Gastroesophageal sphincter (tissue), 4 donors: ENCODE results near the gene STXBP5L. TPM values are rescaled to one million over a fixed set of nuclear protein-coding genes. Genes with fewer than 3 reads are reported as not detected.

Experiments used
- ATAC-seq: fragments of 150-250 bp; one replicate; pipeline ENCODE4 v1.9.1; 2016; ENCODE audit warnings: mild to moderate bottlenecking, moderate library complexity
- H3K27ac ChIP-seq, 4 donors: fragments of 200-600 bp; sonication (generic) in 3 of 4; 1 replicate in 3 of 4; 2 replicates in 1 of 4; pipeline ENCODE4 v1.5.1; 2016 to 2019
- H3K27me3 ChIP-seq: fragments of 200-600 bp; sonication (generic); one replicate; pipeline ENCODE4 v1.5.1; 2019
- H3K36me3 ChIP-seq, 2 donors: fragments of 200-600 bp; sonication (generic); one replicate each; pipeline ENCODE4 v1.5.1; 2019; ENCODE audit warnings: control low read depth in 1 of 2
- H3K4me1 ChIP-seq, 3 donors: fragments of 200-600 bp; sonication (generic); 1 replicate in 2 of 3; 2 replicates in 1 of 3; pipeline ENCODE4 v1.5.1; 2016 to 2019; ENCODE audit warnings: control low read depth in 2 of 3
- H3K4me3 ChIP-seq, 2 donors: fragments of 200-600 bp; sonication (generic); one replicate each; pipeline ENCODE4 v1.5.1; 2019; ENCODE audit warnings: mild to moderate bottlenecking in 1 of 2, moderate library complexity in 1 of 2
- H3K9me3 ChIP-seq, 3 donors: fragments of 200-600 bp; sonication (generic); one replicate each; pipeline ENCODE4 v1.5.1; 2017 to 2019; ENCODE audit warnings: control low read depth in 2 of 3
- EP300 ChIP-seq: sonication (generic); formaldehyde crosslinking; IDR thresholded peaks from one replicate; pipeline ENCODE4 v1.6.1; 2017; ENCODE audit warnings: antibody characterized with exemption, mild to moderate bottlenecking
- POLR2A ChIP-seq, 2 donors: fragments of 450-650 bp; IDR thresholded peaks; one replicate each; pipeline ENCODE4 v1.6.1; 2017; ENCODE audit warnings: antibody characterized with exemption in 2 of 2, mild to moderate bottlenecking in 2 of 2, moderate library complexity in 1 of 2
- POLR2AphosphoS5 ChIP-seq: sonication (generic); formaldehyde crosslinking; IDR thresholded peaks from one replicate; pipeline ENCODE4 v1.6.1; 2017; ENCODE audit warnings: antibody characterized with exemption
- WGBS, 2 donors: methylation state at CpG; one replicate each; pipeline ENCODE4 v1.1.5; 2018; ENCODE audit warnings: low coverage in 1 of 2; 5-methylcytosine and 5-hydroxymethylcytosine counted together
- total RNA-seq, 4 donors: library from RNA; depleted of rRNA; stranded (reverse); fragments of >200 nt; gene quantifications; one replicate each; pipeline ENCODE4 v1.1.0, GENCODE V29; 2016
- TF ChIP-seq, protein P1 (sequence below), 4 experiments: fragments of 200-600 bp in 2 of 4; fragments of 450-650 bp in 2 of 4; sonication (generic) in 1 of 4; IDR thresholded peaks; one replicate each; pipeline ENCODE4 v1.5.1; 2017 to 2019; ENCODE audit warnings: antibody characterized with exemption in 4 of 4, mild to moderate bottlenecking in 2 of 4, moderate library complexity in 2 of 4

Gene STXBP5L
- total RNA-seq, 4 donors from 2014 or later = 0.15 to 2.0 (median 0.63) TPM

DNA sequence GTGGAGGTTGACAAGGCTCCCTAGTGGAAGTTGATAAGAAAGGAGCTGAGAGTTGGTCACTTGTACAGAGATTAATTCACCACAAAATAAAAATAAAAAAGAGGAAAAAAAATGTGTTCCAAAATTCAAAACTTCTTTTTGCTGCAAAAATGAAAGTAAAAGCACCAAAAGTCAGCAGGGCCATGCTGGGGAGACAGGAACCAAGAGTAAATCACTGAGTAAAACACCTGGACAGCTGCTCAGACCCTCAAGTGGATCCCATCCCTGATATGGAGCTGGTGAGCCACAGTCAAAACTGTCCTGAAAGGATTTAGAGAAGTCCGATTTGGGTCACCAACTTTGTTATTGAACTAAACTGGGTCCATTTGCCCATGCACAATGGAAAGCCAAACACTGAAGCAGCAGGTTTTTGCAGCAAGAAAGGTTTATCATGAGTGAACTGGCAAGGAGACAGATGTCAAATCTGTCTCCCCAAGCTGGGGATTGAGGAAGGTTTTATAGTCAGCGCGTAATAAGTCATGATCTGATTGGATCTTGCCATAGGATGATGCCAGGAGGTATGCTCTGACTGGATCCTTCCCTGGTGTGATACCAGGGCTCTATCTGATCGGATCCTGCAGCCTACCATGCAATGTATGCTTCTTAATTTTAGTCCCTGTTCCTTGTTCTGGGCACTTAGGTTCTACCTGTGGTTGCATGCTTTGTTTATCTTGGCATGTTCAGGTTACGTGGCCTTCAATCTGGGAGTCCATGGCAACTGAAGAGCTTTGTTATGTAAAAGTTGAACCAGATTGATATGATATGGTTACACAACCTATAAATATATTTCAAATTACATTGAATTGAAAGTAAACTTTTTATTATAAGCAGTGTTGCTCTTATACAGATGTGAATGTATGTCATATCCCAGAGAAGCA is 324.6 kb downstream of the STXBP5L start:
- Histone ChIP-seq H3K27ac (no peak overlapping the region), H3K36me3 (no peaks in the 10 kb centered on the region), H3K27me3 (no peaks in the 10 kb centered on the region), H3K9me3 (no peaks in the 10 kb centered on the region), H3K4me1 (no peaks in the 10 kb centered on the region), H3K4me3 (no peak overlapping the region)
- TF ChIP-seq EP300 (no peak), POLR2AphosphoS5 (no peak), POLR2A (IDR thresholded peaks at IDR 0.05) (no peak)
- TF ChIP-seq, protein P1, sequence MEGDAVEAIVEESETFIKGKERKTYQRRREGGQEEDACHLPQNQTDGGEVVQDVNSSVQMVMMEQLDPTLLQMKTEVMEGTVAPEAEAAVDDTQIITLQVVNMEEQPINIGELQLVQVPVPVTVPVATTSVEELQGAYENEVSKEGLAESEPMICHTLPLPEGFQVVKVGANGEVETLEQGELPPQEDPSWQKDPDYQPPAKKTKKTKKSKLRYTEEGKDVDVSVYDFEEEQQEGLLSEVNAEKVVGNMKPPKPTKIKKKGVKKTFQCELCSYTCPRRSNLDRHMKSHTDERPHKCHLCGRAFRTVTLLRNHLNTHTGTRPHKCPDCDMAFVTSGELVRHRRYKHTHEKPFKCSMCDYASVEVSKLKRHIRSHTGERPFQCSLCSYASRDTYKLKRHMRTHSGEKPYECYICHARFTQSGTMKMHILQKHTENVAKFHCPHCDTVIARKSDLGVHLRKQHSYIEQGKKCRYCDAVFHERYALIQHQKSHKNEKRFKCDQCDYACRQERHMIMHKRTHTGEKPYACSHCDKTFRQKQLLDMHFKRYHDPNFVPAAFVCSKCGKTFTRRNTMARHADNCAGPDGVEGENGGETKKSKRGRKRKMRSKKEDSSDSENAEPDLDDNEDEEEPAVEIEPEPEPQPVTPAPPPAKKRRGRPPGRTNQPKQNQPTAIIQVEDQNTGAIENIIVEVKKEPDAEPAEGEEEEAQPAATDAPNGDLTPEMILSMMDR (IDR thresholded peaks at IDR 0.05) = no peak
- no peak for ATAC-seq
- WGBS, 2 donors = 84 to 88% methylated on average over 5 of the region's 5 CpGs

DNA sequence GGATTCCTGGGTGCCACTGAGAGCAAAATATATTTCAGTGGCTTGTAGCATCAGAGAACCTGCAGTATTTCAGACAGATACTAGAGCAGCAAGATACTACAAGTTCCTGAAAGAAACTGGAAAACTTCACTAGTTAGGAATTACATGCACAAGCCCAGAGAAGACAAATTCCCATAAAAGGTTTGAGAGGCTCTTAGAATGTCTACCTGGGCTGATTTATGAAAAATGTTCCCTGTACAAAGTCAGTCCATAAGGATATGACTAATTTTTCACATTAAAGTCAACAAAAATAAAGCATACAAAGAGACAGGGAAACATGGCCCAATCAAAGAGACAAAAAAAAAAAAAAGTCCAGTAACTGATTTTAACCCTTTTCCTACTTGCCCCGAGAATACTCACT is 335.2 kb downstream of the STXBP5L start:
- H3K27ac ChIP-seq = no peak overlapping the region
- WGBS, 2 donors = 91 to 92% methylated on average over 1 of the region's 1 CpG

DNA sequence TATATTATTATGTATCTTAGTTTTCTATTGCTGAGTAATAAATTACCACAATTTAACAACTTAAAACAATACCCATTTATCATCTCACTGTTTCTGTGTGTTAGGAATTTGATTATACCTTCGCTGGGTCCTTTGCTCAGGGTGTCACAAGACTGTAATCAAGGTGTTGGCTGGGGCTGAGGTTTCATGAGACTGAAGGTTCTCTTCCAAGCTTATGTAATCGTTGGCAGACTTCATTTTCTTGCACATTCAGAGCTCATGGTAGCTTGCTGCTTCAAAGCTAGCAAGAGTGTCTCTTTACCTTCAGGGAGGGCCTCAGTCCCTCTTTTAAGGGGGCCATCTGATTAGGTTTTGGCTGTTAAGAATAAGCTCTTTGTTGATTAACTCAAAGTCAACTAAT is 344.7 kb downstream of the STXBP5L start:
- WGBS, 2 donors = 37 to 42% methylated on average over 2 of the region's 2 CpGs
- Histone ChIP-seq H3K27me3 (no peaks in the 10 kb centered on the region), H3K4me1 (no peaks in the 10 kb centered on the region), H3K4me3 (no peak overlapping the region), H3K36me3 (no peaks in the 10 kb centered on the region), H3K9me3 (peaks cover 0 to 3% (median 0%) of the 10 kb centered on the region in 3 donors), H3K27ac (no peak overlapping the region)
- no peak for TF ChIP-seq EP300
- TF ChIP-seq, protein P1 (IDR thresholded peaks at IDR 0.05) = no peak
- no peak for TF ChIP-seq POLR2AphosphoS5
- TF ChIP-seq POLR2A (IDR thresholded peaks at IDR 0.05) = no peak
- no peak for ATAC-seq

More for the DNA sequence above, 335.2 kb downstream of the STXBP5L start:
- TF ChIP-seq POLR2A (IDR thresholded peaks at IDR 0.05) (no peak), EP300 (no peak), POLR2AphosphoS5 (no peak)
- TF ChIP-seq, protein P1 (IDR thresholded peaks at IDR 0.05) = no peak
- Histone ChIP-seq H3K4me1 (no peaks in the 10 kb centered on the region), H3K4me3 (no peak overlapping the region), H3K27me3 (no peaks in the 10 kb centered on the region), H3K36me3 (no peaks in the 10 kb centered on the region), H3K9me3 (no peaks in the 10 kb centered on the region)
- ATAC-seq = no peak

DNA sequence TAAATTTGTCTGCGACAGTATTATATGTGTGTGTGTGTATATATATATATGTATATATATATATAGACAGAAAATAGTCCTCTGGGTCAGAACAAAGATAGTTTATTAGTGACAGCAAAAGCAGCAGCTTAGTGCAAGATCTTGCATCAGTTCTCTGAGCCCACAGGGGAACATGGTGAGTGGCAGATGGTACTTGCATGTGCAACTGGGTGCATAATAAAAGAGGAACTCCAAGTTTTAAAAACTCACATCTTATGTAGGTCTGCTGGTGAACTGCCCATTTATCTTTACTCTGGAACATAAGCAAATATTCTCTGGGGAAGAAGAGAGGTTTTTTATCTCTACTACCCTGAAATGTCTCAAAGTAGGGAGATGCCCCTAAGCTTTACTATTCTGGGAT is 361.4 kb downstream of the STXBP5L start:
- TF ChIP-seq, protein P1 (IDR thresholded peaks at IDR 0.05) = no peak
- no peak for TF ChIP-seq POLR2A (IDR thresholded peaks at IDR 0.05)
- H3K36me3 ChIP-seq = no peaks in the 10 kb centered on the region
- H3K4me1 ChIP-seq = no peaks in the 10 kb centered on the region
- no peaks in the 10 kb centered on the region for H3K27me3 ChIP-seq
- H3K9me3 ChIP-seq = peaks cover 0 to 24% (median 0%) of the 10 kb centered on the region in 3 donors
- no peak overlapping the region for H3K27ac ChIP-seq
- H3K4me3 ChIP-seq = no peak overlapping the region
- no peak for ATAC-seq
- WGBS, 2 donors = 79 to 100% methylated on average over 1 of the region's 1 CpG

DNA sequence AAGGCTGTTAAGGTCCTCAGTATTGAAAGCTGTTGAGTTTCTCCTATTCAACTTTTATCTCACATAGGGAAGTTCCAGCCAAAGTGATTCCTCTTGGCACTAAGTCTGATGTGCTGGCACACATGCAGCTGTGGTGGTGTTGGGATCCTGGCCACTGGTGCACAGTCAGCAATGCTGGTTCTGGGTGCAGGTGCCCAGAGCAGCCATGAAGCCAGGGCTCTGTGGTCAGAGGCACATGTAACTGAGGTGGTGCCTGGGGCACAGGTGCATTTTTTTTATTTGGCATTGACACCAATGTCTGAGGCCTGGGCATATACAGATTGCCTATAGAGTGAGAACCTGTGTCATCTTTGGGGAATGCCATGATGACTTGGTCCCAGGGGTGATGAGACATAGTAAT is 366.4 kb downstream of the STXBP5L start:
- H3K36me3 ChIP-seq = no peaks in the 10 kb centered on the region
- H3K27ac ChIP-seq = no peak overlapping the region
- peaks cover 0 to 40% (median 0%) of the 10 kb centered on the region in 3 donors for H3K9me3 ChIP-seq
- no peak overlapping the region for H3K4me3 ChIP-seq
- no peaks in the 10 kb centered on the region for H3K4me1 ChIP-seq
- no peak for ATAC-seq
- H3K27me3 ChIP-seq = no peaks in the 10 kb centered on the region
- TF ChIP-seq EP300 (no peak), POLR2AphosphoS5 (no peak), POLR2A (IDR thresholded peaks at IDR 0.05) (no peak)
- TF ChIP-seq, protein P1 (IDR thresholded peaks at IDR 0.05) = no peak
